GM23338 (cell line): ENCODE data around the gene TAGAP. TPM values are rescaled to one million over a fixed set of nuclear protein-coding genes. Genes with fewer than 3 reads are reported as not detected.

Source experiments
- ATAC-seq: fragments of 200-7000 bp; cut with Tn5 transposase; 3 replicates; pipeline ENCODE4 v1.9.1; 2020
- DNase-seq: peaks from one replicate; pipeline ENCODE4 v3.0.0-alpha.2; 2015; ENCODE audit warnings: low spot score
- H2AFZ ChIP-seq: fragments of 200-600 bp; sonication (generic); 2 replicates; pipeline ENCODE4 v1.8.0; 2016; ENCODE audit warnings: antibody characterized with exemption, mild to moderate bottlenecking, moderate library complexity
- H3F3A ChIP-seq: fragments of 200-600 bp; sonication (generic); replicated peaks from 2 replicates; pipeline ENCODE4 v1.8.0; 2017; ENCODE audit warnings: antibody characterized with exemption, mixed run types, low read depth
- H3K27ac ChIP-seq: fragments of 200-600 bp; sonication (generic); 2 replicates; pipeline ENCODE4 v1.6.1; 2016; ENCODE audit warnings: low read depth
- H3K27me3 ChIP-seq: fragments of 200-600 bp; sonication (generic); 2 replicates; pipeline ENCODE4 v1.8.0; 2016; ENCODE audit warnings: mild to moderate bottlenecking, mixed run types, moderate library complexity; ENCODE audit not compliant: insufficient read depth
- H3K36me3 ChIP-seq: fragments of 200-600 bp; sonication (generic); 2 replicates; pipeline ENCODE4 v1.8.0; 2016; ENCODE audit warnings: mild to moderate bottlenecking; ENCODE audit not compliant: insufficient read depth
- H3K4me1 ChIP-seq: fragments of 200-600 bp; sonication (generic); 2 replicates; pipeline ENCODE4 v1.8.0; 2016; ENCODE audit warnings: mild to moderate bottlenecking, moderate library complexity; ENCODE audit not compliant: insufficient read depth
- H3K4me2 ChIP-seq: fragments of 200-600 bp; sonication (generic); 2 replicates; pipeline ENCODE4 v1.7.1; 2017; ENCODE audit warnings: mixed run types
- H3K4me3 ChIP-seq: fragments of 200-600 bp; sonication (generic); 2 replicates; pipeline ENCODE4 v1.6.1; 2016; ENCODE audit warnings: mixed run types
- H3K79me2 ChIP-seq: fragments of 200-600 bp; sonication (generic); replicated peaks from 2 replicates; pipeline ENCODE4 v1.8.0; 2017; ENCODE audit warnings: mild to moderate bottlenecking; ENCODE audit not compliant: insufficient read depth
- H3K9me2 ChIP-seq: fragments of 200-600 bp; sonication (generic); 2 replicates; pipeline ENCODE4 v1.8.0; 2017; ENCODE audit not compliant: insufficient read depth
- H4K20me1 ChIP-seq: fragments of 200-600 bp; sonication (generic); replicated peaks from 2 replicates; pipeline ENCODE4 v1.8.0; 2017; ENCODE audit warnings: mild to moderate bottlenecking; ENCODE audit not compliant: insufficient read depth
- H3K27ac Mint-ChIP-seq: 2 replicates; pipeline ENCODE4 v1.8.0; 2020; ENCODE audit warnings: inconsistent platforms, mild to moderate bottlenecking, moderate library complexity, mixed read lengths
- H3K27me3 Mint-ChIP-seq: 3 replicates; pipeline ENCODE4 v1.8.0; 2022; ENCODE audit warnings: low read depth, mild to moderate bottlenecking, moderate library complexity, mixed read lengths, inconsistent platforms; ENCODE audit not compliant: insufficient read depth, poor library complexity
- H3K36me3 Mint-ChIP-seq: 3 replicates; pipeline ENCODE4 v1.8.0; 2021; ENCODE audit warnings: low read depth, mild to moderate bottlenecking, inconsistent platforms, moderate library complexity, mixed read lengths
- H3K4me1 Mint-ChIP-seq: 3 replicates; pipeline ENCODE4 v1.8.0; 2020; ENCODE audit warnings: mild to moderate bottlenecking, inconsistent platforms, mixed read lengths
- H3K4me3 Mint-ChIP-seq: 3 replicates; pipeline ENCODE4 v1.8.0; 2021; ENCODE audit warnings: moderate library complexity, mild to moderate bottlenecking, inconsistent platforms, mixed read lengths
- H3K9me3 Mint-ChIP-seq: 3 replicates; pipeline ENCODE4 v1.8.0; 2020; ENCODE audit warnings: moderate library complexity, mild to moderate bottlenecking, inconsistent platforms, mixed read lengths
- CREB1 ChIP-seq: fragments of 250-450 bp; sonication (Bioruptor Pico); IDR thresholded peaks from 2 replicates; pipeline ENCODE4 v1.5.0; 2020; ENCODE audit warnings: low read depth, mild to moderate bottlenecking, moderate library complexity
- EZH2 ChIP-seq: fragments of 200-600 bp; sonication (generic); IDR thresholded peaks from one replicate; pipeline ENCODE4 v1.8.0; 2017; ENCODE audit warnings: antibody characterized with exemption, mild to moderate bottlenecking, low read depth; ENCODE audit not compliant: unreplicated experiment
- EZH2phosphoT487 ChIP-seq: fragments of 200-600 bp; sonication (generic); IDR thresholded peaks from one replicate; pipeline ENCODE4 v1.8.1; 2018; ENCODE audit warnings: antibody characterized with exemption; ENCODE audit not compliant: unreplicated experiment
- NANOG ChIP-seq: IDR thresholded peaks from 2 replicates; pipeline ENCODE4 v1.6.1; 2016; ENCODE audit warnings: antibody characterized with exemption, borderline replicate concordance
- POLR2AphosphoS5 ChIP-seq: IDR thresholded peaks from 2 replicates; pipeline ENCODE4 v1.6.1; 2016; ENCODE audit warnings: antibody characterized with exemption, low read depth
- STAT1 ChIP-seq: IDR thresholded peaks from one replicate; pipeline ENCODE4 v1.6.1; 2016; ENCODE audit warnings: antibody characterized with exemption; ENCODE audit not compliant: unreplicated experiment
- ZNF114 ChIP-seq: fragments of 250-450 bp; sonication (Bioruptor Pico); IDR thresholded peaks from 2 replicates; pipeline ENCODE4 v1.5.0; 2020; ENCODE audit warnings: mild to moderate bottlenecking, moderate library complexity
- ZNF331 ChIP-seq: fragments of 250-450 bp; sonication (Bioruptor Pico); IDR thresholded peaks from 2 replicates; pipeline ENCODE4 v1.5.0; 2020; ENCODE audit warnings: low read depth, mild to moderate bottlenecking, moderate library complexity
- polyA plus RNA-seq: library from polyadenylated mRNA; unstranded; fragments of >200 nt; fragmentation: Nextera tagmentation; extraction: Ambion mirVana; gene quantifications from 2 replicates; pipeline ENCODE4 v1.2.1, GENCODE V29; 2016
- total RNA-seq: library from RNA; depleted of rRNA; stranded (reverse); fragments of >200 nt; shearing (Covaris generic); gene quantifications from 2 replicates; pipeline ENCODE4 v1.2.3, GENCODE V29; 2014
- TF ChIP-seq, protein P1 (sequence below): IDR thresholded peaks from 2 replicates; pipeline ENCODE4 v1.6.1; 2016; ENCODE audit warnings: antibody characterized with exemption
- TF ChIP-seq, protein P2 (sequence below): IDR thresholded peaks from one replicate; pipeline ENCODE4 v1.6.1; 2018; ENCODE audit warnings: antibody characterized with exemption; ENCODE audit not compliant: unreplicated experiment
- TF ChIP-seq, protein P3 (sequence below): fragments of 250-450 bp; sonication (Bioruptor Pico); IDR thresholded peaks from 2 replicates; pipeline ENCODE4 v1.5.0; 2020; ENCODE audit warnings: mild to moderate bottlenecking, moderate library complexity

TAGAP gene
- total and polyA plus RNA-seq, 2 experiments from 2014 or later, result not detected

DNA sequence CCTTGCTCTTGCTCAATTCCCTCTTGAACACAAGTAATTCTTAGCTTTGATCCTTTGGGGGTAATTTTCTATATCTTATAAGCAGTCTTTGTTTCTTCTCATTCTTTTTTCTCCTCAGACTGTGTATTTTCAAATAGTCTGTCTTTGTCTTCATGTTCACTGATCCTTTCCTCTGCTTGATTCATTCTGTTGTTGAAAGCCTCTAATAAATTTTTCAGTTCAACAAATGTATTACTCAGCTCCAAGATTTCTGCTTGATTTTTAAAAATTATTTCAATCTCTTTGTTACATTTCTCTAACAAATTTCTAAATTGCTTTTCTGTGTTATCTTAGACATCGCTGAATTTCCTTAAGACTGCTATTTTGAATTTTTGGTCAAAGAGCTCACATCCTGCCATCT lies 56.3 kb downstream of the TAGAP start (continued):
- no peak for TF ChIP-seq NANOG
- TF ChIP-seq EZH2phosphoT487, result no peak
- TF ChIP-seq, protein P1, sequence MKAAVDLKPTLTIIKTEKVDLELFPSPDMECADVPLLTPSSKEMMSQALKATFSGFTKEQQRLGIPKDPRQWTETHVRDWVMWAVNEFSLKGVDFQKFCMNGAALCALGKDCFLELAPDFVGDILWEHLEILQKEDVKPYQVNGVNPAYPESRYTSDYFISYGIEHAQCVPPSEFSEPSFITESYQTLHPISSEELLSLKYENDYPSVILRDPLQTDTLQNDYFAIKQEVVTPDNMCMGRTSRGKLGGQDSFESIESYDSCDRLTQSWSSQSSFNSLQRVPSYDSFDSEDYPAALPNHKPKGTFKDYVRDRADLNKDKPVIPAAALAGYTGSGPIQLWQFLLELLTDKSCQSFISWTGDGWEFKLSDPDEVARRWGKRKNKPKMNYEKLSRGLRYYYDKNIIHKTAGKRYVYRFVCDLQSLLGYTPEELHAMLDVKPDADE, result no peak
- no peak for TF ChIP-seq ZNF114
- TF ChIP-seq, protein P2, sequence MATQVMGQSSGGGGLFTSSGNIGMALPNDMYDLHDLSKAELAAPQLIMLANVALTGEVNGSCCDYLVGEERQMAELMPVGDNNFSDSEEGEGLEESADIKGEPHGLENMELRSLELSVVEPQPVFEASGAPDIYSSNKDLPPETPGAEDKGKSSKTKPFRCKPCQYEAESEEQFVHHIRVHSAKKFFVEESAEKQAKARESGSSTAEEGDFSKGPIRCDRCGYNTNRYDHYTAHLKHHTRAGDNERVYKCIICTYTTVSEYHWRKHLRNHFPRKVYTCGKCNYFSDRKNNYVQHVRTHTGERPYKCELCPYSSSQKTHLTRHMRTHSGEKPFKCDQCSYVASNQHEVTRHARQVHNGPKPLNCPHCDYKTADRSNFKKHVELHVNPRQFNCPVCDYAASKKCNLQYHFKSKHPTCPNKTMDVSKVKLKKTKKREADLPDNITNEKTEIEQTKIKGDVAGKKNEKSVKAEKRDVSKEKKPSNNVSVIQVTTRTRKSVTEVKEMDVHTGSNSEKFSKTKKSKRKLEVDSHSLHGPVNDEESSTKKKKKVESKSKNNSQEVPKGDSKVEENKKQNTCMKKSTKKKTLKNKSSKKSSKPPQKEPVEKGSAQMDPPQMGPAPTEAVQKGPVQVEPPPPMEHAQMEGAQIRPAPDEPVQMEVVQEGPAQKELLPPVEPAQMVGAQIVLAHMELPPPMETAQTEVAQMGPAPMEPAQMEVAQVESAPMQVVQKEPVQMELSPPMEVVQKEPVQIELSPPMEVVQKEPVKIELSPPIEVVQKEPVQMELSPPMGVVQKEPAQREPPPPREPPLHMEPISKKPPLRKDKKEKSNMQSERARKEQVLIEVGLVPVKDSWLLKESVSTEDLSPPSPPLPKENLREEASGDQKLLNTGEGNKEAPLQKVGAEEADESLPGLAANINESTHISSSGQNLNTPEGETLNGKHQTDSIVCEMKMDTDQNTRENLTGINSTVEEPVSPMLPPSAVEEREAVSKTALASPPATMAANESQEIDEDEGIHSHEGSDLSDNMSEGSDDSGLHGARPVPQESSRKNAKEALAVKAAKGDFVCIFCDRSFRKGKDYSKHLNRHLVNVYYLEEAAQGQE, result no peak
- TF ChIP-seq ZNF331 (CRISPR knock-in tag), result no peak
- TF ChIP-seq CREB1 (CRISPR knock-in tag), result no peak
- no peak for TF ChIP-seq EZH2

DNA sequence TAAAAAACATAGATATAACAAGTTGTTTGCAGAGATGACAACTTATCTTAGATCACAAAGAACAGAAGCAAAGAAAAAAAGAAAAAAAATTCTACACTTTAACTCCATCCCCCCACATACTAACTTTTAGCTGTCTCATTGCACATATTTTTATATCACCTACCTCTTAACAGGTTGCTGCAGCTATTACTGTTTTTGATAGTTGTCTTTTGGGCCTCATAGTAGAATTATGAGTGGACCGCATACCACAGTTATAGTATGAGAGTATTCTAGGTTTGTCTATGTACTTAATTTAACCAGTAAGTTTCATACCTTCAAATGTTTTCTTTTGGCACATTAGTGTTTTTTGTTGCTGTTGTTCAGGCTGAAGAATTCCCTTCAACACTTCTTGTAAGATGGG lies 57.1 kb downstream of the TAGAP start:
- DNase-seq, result no peak
- Histone ChIP-seq H3K79me2 (no peaks in the 10 kb centered on the region), H3K27ac (no peak overlapping the region), H3K4me2 (no peak overlapping the region), H4K20me1 (no peaks in the 10 kb centered on the region), H3K4me3 (no peak overlapping the region), H3K9me2 (no peaks in the 10 kb centered on the region), H2AFZ (no peak overlapping the region), H3K36me3 (no peaks in the 10 kb centered on the region), H3F3A (no peaks in the 10 kb centered on the region), H3K4me1 (no peaks in the 10 kb centered on the region), H3K27me3 (no peaks in the 10 kb centered on the region)
- H3K4me1 Mint-ChIP-seq, result no peaks in the 10 kb centered on the region
- H3K36me3 Mint-ChIP-seq, result no peaks in the 10 kb centered on the region
- H3K9me3 Mint-ChIP-seq, result no peaks in the 10 kb centered on the region; the same call in 2 of the 3 replicates
- TF ChIP-seq NANOG (no peak), STAT1 (no peak), ZNF114 (no peak), EZH2 (no peak), POLR2AphosphoS5 (no peak), ZNF331 (CRISPR knock-in tag) (no peak)
- TF ChIP-seq, protein P3, sequence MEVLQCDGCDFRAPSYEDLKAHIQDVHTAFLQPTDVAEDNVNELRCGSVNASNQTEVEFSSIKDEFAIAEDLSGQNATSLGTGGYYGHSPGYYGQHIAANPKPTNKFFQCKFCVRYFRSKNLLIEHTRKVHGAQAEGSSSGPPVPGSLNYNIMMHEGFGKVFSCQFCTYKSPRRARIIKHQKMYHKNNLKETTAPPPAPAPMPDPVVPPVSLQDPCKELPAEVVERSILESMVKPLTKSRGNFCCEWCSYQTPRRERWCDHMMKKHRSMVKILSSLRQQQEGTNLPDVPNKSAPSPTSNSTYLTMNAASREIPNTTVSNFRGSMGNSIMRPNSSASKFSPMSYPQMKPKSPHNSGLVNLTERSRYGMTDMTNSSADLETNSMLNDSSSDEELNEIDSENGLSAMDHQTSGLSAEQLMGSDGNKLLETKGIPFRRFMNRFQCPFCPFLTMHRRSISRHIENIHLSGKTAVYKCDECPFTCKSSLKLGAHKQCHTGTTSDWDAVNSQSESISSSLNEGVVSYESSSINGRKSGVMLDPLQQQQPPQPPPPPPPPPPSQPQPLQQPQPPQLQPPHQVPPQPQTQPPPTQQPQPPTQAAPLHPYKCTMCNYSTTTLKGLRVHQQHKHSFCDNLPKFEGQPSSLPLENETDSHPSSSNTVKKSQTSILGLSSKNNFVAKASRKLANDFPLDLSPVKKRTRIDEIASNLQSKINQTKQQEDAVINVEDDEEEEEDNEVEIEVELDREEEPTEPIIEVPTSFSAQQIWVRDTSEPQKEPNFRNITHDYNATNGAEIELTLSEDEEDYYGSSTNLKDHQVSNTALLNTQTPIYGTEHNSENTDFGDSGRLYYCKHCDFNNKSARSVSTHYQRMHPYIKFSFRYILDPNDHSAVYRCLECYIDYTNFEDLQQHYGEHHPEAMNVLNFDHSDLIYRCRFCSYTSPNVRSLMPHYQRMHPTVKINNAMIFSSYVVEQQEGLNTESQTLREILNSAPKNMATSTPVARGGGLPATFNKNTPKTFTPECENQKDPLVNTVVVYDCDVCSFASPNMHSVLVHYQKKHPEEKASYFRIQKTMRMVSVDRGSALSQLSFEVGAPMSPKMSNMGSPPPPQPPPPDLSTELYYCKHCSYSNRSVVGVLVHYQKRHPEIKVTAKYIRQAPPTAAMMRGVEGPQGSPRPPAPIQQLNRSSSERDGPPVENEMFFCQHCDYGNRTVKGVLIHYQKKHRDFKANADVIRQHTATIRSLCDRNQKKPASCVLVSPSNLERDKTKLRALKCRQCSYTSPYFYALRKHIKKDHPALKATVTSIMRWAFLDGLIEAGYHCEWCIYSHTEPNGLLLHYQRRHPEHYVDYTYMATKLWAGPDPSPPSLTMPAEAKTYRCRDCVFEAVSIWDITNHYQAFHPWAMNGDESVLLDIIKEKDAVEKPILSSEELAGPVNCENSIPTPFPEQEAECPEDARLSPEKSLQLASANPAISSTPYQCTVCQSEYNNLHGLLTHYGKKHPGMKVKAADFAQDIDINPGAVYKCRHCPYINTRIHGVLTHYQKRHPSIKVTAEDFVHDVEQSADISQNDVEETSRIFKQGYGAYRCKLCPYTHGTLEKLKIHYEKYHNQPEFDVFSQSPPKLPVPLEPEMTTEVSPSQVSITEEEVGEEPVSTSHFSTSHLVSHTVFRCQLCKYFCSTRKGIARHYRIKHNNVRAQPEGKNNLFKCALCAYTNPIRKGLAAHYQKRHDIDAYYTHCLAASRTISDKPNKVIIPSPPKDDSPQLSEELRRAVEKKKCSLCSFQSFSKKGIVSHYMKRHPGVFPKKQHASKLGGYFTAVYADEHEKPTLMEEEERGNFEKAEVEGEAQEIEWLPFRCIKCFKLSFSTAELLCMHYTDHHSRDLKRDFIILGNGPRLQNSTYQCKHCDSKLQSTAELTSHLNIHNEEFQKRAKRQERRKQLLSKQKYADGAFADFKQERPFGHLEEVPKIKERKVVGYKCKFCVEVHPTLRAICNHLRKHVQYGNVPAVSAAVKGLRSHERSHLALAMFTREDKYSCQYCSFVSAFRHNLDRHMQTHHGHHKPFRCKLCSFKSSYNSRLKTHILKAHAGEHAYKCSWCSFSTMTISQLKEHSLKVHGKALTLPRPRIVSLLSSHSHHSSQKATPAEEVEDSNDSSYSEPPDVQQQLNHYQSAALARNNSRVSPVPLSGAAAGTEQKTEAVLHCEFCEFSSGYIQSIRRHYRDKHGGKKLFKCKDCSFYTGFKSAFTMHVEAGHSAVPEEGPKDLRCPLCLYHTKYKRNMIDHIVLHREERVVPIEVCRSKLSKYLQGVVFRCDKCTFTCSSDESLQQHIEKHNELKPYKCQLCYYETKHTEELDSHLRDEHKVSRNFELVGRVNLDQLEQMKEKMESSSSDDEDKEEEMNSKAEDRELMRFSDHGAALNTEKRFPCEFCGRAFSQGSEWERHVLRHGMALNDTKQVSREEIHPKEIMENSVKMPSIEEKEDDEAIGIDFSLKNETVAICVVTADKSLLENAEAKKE (CRISPR knock-in tag), result no peak
- TF ChIP-seq, protein P2, result no peak
- no peaks in the 10 kb centered on the region for H3K27me3 Mint-ChIP-seq
- ATAC-seq, result no peak
- H3K4me3 Mint-ChIP-seq, result no peak overlapping the region
- no peak overlapping the region for H3K27ac Mint-ChIP-seq
